DOHH2 (cell line): ENCODE results near the gene ANKRD37.

Experiments used
- CTCF ChIP-seq: fragments of 200-600 bp; sonication (generic); IDR thresholded peaks from one replicate; pipeline ENCODE4 v1.5.1; 2014; ENCODE audit warnings: antibody characterized with exemption, mild to moderate bottlenecking, low read depth, low read length; ENCODE audit not compliant: poor library complexity, severe bottlenecking
- EZH2phosphoT487 ChIP-seq: fragments of 200-600 bp; sonication (generic); IDR thresholded peaks from 2 replicates; pipeline ENCODE4 v1.6.1; 2017; ENCODE audit warnings: borderline replicate concordance, mild to moderate bottlenecking, antibody characterized with exemption, low read length, moderate library complexity, mixed read lengths

GRCh38 chr4:185384061-185384460 is 12.6 kb upstream of the ANKRD37 start:
- no peak for TF ChIP-seq EZH2phosphoT487
- TF ChIP-seq CTCF = no peak
